HG03159 (cell line): ENCODE data around the gene CLIC6.
"Not testable (repeated sequence)": the region's sequence is repeated elsewhere in the genome, so short reads cannot be mapped to it uniquely, and the experiment has no call there.

Experiments used
- ATAC-seq: cut with Tn5 transposase; IDR thresholded peaks from one replicate; pipeline ENCODE4 v1.9.1; 2021; ENCODE audit warnings: mild to moderate bottlenecking, moderate library complexity; ENCODE audit not compliant: unreplicated experiment

CLIC6 gene

GRCh38 chr21:34651642-34652041 lies 17.2 kb upstream of the CLIC6 start:
- no peak for ATAC-seq

- no peak for ATAC-seq
Measured at GRCh38 chr21:34653522-34653921, 15.3 kb upstream of the CLIC6 start.

GRCh38 chr21:34661848-34662247 lies 6.9 kb upstream of the CLIC6 start:
- no peak for ATAC-seq

- ATAC-seq = no peak
Measured at GRCh38 chr21:34667761-34668160, 1.0 kb upstream of the CLIC6 start.

- peak; percentile 55 for ATAC-seq
Measured at GRCh38 chr21:34669149-34669879, 520 bp downstream of the CLIC6 start.

GRCh38 chr21:34669880-34670219 lies 1.1 kb downstream of the CLIC6 start:
- not testable (repeated sequence) for ATAC-seq

- no peak for ATAC-seq
Measured at GRCh38 chr21:34670220-34670961, 1.6 kb downstream of the CLIC6 start.

- ATAC-seq = no peak
Measured at GRCh38 chr21:34670962-34671348, 2.2 kb downstream of the CLIC6 start.

- ATAC-seq = no peak
Measured at GRCh38 chr21:34671462-34671861, 2.7 kb downstream of the CLIC6 start.

GRCh38 chr21:34671891-34672290 lies 3.1 kb downstream of the CLIC6 start:
- ATAC-seq = no peak

GRCh38 chr21:34673006-34673405 lies 4.2 kb downstream of the CLIC6 start:
- ATAC-seq = no peak

- no peak for ATAC-seq
Measured at GRCh38 chr21:34674468-34674867, 5.7 kb downstream of the CLIC6 start.

- no peak for ATAC-seq
Measured at GRCh38 chr21:34675871-34676270, 7.1 kb downstream of the CLIC6 start.

- ATAC-seq = no peak
Measured at GRCh38 chr21:34679051-34679450, 10.3 kb downstream of the CLIC6 start.

- no peak for ATAC-seq
Measured at GRCh38 chr21:34684174-34684876, 15.5 kb downstream of the CLIC6 start.

- no peak for ATAC-seq
Measured at GRCh38 chr21:34687065-34687464, 18.3 kb downstream of the CLIC6 start.

GRCh38 chr21:34687745-34688144 lies 19.0 kb downstream of the CLIC6 start:
- no peak for ATAC-seq

- no peak for ATAC-seq
Measured at GRCh38 chr21:34688145-34688544, 19.4 kb downstream of the CLIC6 start.

- ATAC-seq = no peak
Measured at GRCh38 chr21:34688715-34689114, 19.9 kb downstream of the CLIC6 start.

GRCh38 chr21:34690041-34690792 lies 21.4 kb downstream of the CLIC6 start:
- ATAC-seq = no peak

GRCh38 chr21:34690793-34691175 lies 22.0 kb downstream of the CLIC6 start:
- no peak for ATAC-seq
